GM23248 (cell line): ENCODE data around the gene ANKRD6. TPM values are rescaled to one million over a fixed set of nuclear protein-coding genes. Genes with fewer than 3 reads are reported as not detected.

Experiments used
- DNase-seq: peaks from one replicate; pipeline ENCODE4 v3.0.0-alpha.2; 2015
- H2AFZ ChIP-seq: fragments of 200-600 bp; sonication (generic); 2 replicates; pipeline ENCODE4 v1.6.1; 2016; ENCODE audit warnings: antibody characterized with exemption
- H3F3A ChIP-seq: fragments of 200-600 bp; sonication (generic); 2 replicates; pipeline ENCODE4 v1.6.1; 2016; ENCODE audit warnings: mild to moderate bottlenecking, antibody characterized with exemption, mixed run types; ENCODE audit not compliant: insufficient read depth
- H3K27ac ChIP-seq: fragments of 200-600 bp; sonication (generic); 2 replicates; pipeline ENCODE4 v1.5.1; 2016; ENCODE audit warnings: mild to moderate bottlenecking
- H3K27me3 ChIP-seq: fragments of 200-600 bp; sonication (generic); replicated peaks from 2 replicates; pipeline ENCODE4 v1.6.1; 2016; ENCODE audit warnings: mild to moderate bottlenecking; ENCODE audit not compliant: insufficient read depth
- H3K36me3 ChIP-seq: fragments of 200-600 bp; sonication (generic); 2 replicates; pipeline ENCODE4 v1.6.1; 2016; ENCODE audit warnings: low read depth, mild to moderate bottlenecking
- H3K4me1 ChIP-seq: fragments of 200-600 bp; sonication (generic); 2 replicates; pipeline ENCODE4 v1.6.1; 2016; ENCODE audit warnings: mild to moderate bottlenecking; ENCODE audit not compliant: insufficient read depth
- H3K4me2 ChIP-seq: fragments of 200-600 bp; sonication (generic); one replicate; pipeline ENCODE4 v1.6.1; 2016; ENCODE audit warnings: mild to moderate bottlenecking; ENCODE audit not compliant: unreplicated experiment
- H3K4me3 ChIP-seq: fragments of 200-600 bp; sonication (generic); 2 replicates; pipeline ENCODE4 v1.5.1; 2016; ENCODE audit warnings: mild to moderate bottlenecking
- H3K79me2 ChIP-seq: fragments of 200-600 bp; sonication (generic); 2 replicates; pipeline ENCODE4 v1.6.1; 2016; ENCODE audit warnings: mild to moderate bottlenecking; ENCODE audit not compliant: insufficient read depth
- H3K9ac ChIP-seq: fragments of 200-600 bp; sonication (generic); 2 replicates; pipeline ENCODE4 v1.6.1; 2016; ENCODE audit warnings: mild to moderate bottlenecking
- H3K9me2 ChIP-seq: fragments of 200-600 bp; sonication (generic); 2 replicates; pipeline ENCODE4 v1.6.1; 2016; ENCODE audit warnings: mixed run types, mild to moderate bottlenecking, moderate library complexity; ENCODE audit not compliant: insufficient read depth
- H3K9me3 ChIP-seq: fragments of 200-600 bp; sonication (generic); one replicate; pipeline ENCODE4 v1.6.1; 2017; ENCODE audit warnings: low read depth
- H4K20me1 ChIP-seq: fragments of 200-600 bp; sonication (generic); 2 replicates; pipeline ENCODE4 v1.6.0; 2016; ENCODE audit not compliant: insufficient read depth
- EZH2 ChIP-seq: fragments of 200-600 bp; sonication (generic); IDR thresholded peaks from 2 replicates; pipeline ENCODE4 v1.6.1; 2018; ENCODE audit warnings: antibody characterized with exemption, mild to moderate bottlenecking; ENCODE audit not compliant: insufficient read depth, poor library complexity, severe bottlenecking
- EZH2phosphoT487 ChIP-seq: fragments of 200-600 bp; sonication (generic); IDR thresholded peaks from 2 replicates; pipeline ENCODE4 v1.6.1; 2018; ENCODE audit warnings: antibody characterized with exemption, moderate library complexity, mild to moderate bottlenecking, low read depth; ENCODE audit not compliant: insufficient read depth
- WGBS, 2 experiments: methylation state at CpG; one replicate each; pipeline ENCODE4 v1.1.6; 2015 to 2017; ENCODE audit warnings: low lambda C conversion rate in 2 of 2, low coverage in 1 of 2; ENCODE audit errors: missing lambda C conversion rate in 2 of 2; 5-methylcytosine and 5-hydroxymethylcytosine counted together
- in situ Hi-C: fragments of 300-500 bp; cut with MboI; formaldehyde crosslinking; loops from 2 replicates; pipeline ENCODE4 v1.15.0; 2020
- polyA plus RNA-seq: library from polyadenylated mRNA; unstranded; fragments of >200 nt; fragmentation: Nextera tagmentation; extraction: Ambion mirVana; gene quantifications from 2 replicates; pipeline ENCODE4 v1.2.1, GENCODE V29; 2016
- total RNA-seq: library from RNA; depleted of rRNA; stranded (reverse); fragments of >200 nt; shearing (Covaris generic); gene quantifications from 2 replicates; pipeline ENCODE4 v1.2.3, GENCODE V29; 2014

Gene ANKRD6
- total and polyA plus RNA-seq, 2 experiments from 2014 or later = 0.54 to 12.4 TPM

DNA sequence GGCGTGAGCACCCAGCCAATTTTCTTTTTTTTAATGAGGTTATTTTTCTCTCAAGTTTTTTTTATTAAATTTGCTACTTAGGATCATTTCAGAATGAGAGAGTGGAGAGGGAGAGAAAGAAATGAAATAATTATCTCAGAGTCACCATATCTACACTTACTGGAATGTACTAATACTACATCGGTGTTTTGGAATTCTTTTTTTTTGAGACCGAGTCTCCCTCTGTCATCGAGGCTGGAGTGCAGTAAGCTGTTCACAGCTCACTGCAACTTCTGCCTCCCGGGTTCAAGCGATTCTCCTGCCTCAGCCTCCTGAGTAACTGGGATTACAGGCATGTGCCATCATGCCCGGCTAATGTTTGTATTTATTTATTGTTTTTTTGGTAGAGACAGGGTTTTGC lies 27.8 kb downstream of the ANKRD6 start:
- in situ Hi-C loops = no loop called here
- no peak for DNase-seq
- Histone ChIP-seq H3K9ac (no peak overlapping the region), H3K27me3 (no peaks in the 10 kb centered on the region), H3F3A (no peaks in the 10 kb centered on the region), H2AFZ (no peak overlapping the region), H3K4me3 (no peak overlapping the region), H3K9me2 (no peaks in the 10 kb centered on the region), H3K9me3 (no peaks in the 10 kb centered on the region), H3K4me2 (no peak overlapping the region), H4K20me1 (no peaks in the 10 kb centered on the region), H3K79me2 (no peaks in the 10 kb centered on the region), H3K27ac (no peak overlapping the region), H3K36me3 (no peaks in the 10 kb centered on the region), H3K4me1 (no peaks in the 10 kb centered on the region)
- WGBS, 2 experiments = 51 to 57% methylated on average over 7 of the region's 7 CpGs
- TF ChIP-seq EZH2 = no peak

DNA sequence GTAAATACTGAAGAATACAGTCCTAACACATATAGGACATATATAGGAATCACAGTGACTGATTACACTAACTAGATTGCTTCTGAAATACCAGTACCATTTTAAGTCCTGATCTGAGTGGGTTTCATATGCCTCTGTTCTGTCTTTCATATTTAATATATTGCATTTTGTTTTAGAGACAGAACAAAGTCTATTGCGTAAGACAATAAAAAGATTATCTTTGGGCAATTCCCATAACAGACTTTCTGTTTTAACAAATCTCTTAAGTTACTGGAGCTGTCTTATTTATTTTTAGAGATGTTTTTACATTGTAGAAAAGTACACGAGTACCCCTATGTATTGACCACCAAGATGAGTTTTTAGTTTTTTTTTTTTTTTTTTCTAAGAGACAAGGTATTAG lies 29.6 kb downstream of the ANKRD6 start:
- no peaks in the 10 kb centered on the region for H3K36me3 ChIP-seq
- no peaks in the 10 kb centered on the region for H3K9me2 ChIP-seq
- TF ChIP-seq EZH2 (no peak), EZH2phosphoT487 (no peak)
- H2AFZ ChIP-seq = no peak overlapping the region
- in situ Hi-C loops = no loop called here
- no peaks in the 10 kb centered on the region for H3K27me3 ChIP-seq
- H3F3A ChIP-seq = no peaks in the 10 kb centered on the region
- H3K9ac ChIP-seq = no peak overlapping the region
- DNase-seq = no peak
- no peaks in the 10 kb centered on the region for H4K20me1 ChIP-seq
- no peaks in the 10 kb centered on the region for H3K4me1 ChIP-seq
- H3K79me2 ChIP-seq = no peaks in the 10 kb centered on the region
- H3K4me2 ChIP-seq = no peak overlapping the region
- 59 to 65% methylated on average over 2 of the region's 2 CpGs for WGBS, 2 experiments
- H3K27ac ChIP-seq = no peak overlapping the region
- no peaks in the 10 kb centered on the region for H3K9me3 ChIP-seq
- no peak overlapping the region for H3K4me3 ChIP-seq

DNA sequence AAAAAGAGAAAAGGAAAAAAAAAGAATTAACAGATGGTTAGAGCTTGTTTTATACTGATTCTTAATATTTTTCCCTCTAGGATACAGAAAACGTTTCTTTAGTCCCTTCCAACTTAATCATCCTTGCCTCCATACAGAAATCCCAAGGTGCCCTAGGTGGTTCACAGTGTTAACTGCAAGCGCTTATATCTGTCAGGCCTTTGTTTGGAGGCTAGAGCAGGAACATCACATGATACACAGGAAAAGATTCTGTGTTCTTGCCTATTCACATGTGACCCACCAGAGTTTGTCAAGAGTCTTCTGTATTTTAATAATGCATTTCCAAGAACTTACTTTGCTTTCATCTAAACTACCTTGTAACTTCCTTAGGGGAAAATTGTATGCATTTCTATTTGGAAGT lies 31.3 kb downstream of the ANKRD6 start:
- Histone ChIP-seq H3K27me3 (no peaks in the 10 kb centered on the region), H2AFZ (no peak overlapping the region), H3K4me2 (no peak overlapping the region), H3K9ac (no peak overlapping the region), H3K9me2 (no peaks in the 10 kb centered on the region), H4K20me1 (no peaks in the 10 kb centered on the region), H3K36me3 (no peaks in the 10 kb centered on the region), H3K79me2 (no peaks in the 10 kb centered on the region), H3K4me1 (no peaks in the 10 kb centered on the region), H3F3A (no peaks in the 10 kb centered on the region), H3K9me3 (no peaks in the 10 kb centered on the region), H3K27ac (no peak overlapping the region), H3K4me3 (no peak overlapping the region)
- 54% methylated on average over 2 of the region's 2 CpGs for WGBS, 2 experiments
- DNase-seq = no peak
- in situ Hi-C loops = no loop called here
- no peak for TF ChIP-seq EZH2
- TF ChIP-seq EZH2phosphoT487 = no peak

DNA sequence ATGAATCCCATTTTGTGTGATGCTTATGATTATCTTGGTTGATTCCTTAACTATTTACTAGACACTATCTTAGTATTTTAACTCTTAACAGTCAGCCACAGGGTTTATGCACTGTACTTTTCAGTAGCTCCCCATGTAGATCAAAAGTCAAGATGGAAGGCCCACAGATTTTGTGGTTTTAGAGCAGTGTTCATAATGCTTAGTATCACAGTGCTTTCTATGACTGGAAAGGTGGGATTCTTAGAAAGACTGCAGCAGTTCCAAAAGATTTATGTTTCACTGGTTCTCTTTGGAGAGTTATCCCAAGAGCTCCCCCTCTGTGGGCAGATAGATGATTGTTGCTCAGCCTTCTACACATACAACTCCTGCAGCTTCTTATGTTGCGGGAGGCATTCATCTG lies 34.5 kb downstream of the ANKRD6 start:
- Histone ChIP-seq H3K4me1 (no peaks in the 10 kb centered on the region), H2AFZ (no peak overlapping the region), H3K9ac (no peak overlapping the region), H3K4me3 (no peak overlapping the region), H3F3A (no peaks in the 10 kb centered on the region), H3K4me2 (no peak overlapping the region), H3K27ac (no peak overlapping the region), H4K20me1 (no peaks in the 10 kb centered on the region), H3K36me3 (no peaks in the 10 kb centered on the region), H3K27me3 (no peaks in the 10 kb centered on the region), H3K9me3 (no peaks in the 10 kb centered on the region), H3K79me2 (no peaks in the 10 kb centered on the region), H3K9me2 (no peaks in the 10 kb centered on the region)
- in situ Hi-C loops = no loop called here
- TF ChIP-seq EZH2phosphoT487 = no peak
- TF ChIP-seq EZH2 = no peak
- 90 to 94% methylated on average over 1 of the region's 1 CpG for WGBS, 2 experiments
- DNase-seq = no peak

DNA sequence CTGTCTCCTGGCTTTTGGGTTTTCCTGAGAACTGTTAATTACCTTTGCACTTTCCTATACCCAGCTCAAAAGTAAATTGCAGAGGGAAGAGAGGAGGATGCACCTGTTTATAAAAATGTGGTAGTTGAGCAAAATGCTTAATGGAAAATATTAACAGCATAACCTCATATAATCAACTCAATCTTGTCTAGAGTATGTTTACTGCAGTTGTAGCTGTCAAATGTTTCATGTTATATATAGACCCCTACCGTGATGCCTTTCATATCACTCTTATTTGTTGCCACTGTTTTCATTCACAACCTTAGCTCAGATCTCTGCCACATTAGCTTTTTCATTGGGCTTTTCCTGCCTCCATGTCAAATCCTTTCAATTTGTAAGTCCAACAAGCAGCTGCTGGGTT lies 36.0 kb downstream of the ANKRD6 start:
- TF ChIP-seq EZH2 (no peak), EZH2phosphoT487 (no peak)
- no peak overlapping the region for H3K4me2 ChIP-seq
- no peaks in the 10 kb centered on the region for H3K4me1 ChIP-seq
- no peaks in the 10 kb centered on the region for H3K79me2 ChIP-seq
- 42 to 67% methylated on average over 1 of the region's 1 CpG for WGBS, 2 experiments
- no peaks in the 10 kb centered on the region for H3K27me3 ChIP-seq
- no peaks in the 10 kb centered on the region for H4K20me1 ChIP-seq
- in situ Hi-C loops = no loop called here
- no peaks in the 10 kb centered on the region for H3K9me2 ChIP-seq
- H3K27ac ChIP-seq = no peak overlapping the region
- no peaks in the 10 kb centered on the region for H3K36me3 ChIP-seq
- H3K4me3 ChIP-seq = no peak overlapping the region
- no peaks in the 10 kb centered on the region for H3F3A ChIP-seq
- no peak for DNase-seq
- no peak overlapping the region for H2AFZ ChIP-seq
- no peak overlapping the region for H3K9ac ChIP-seq
- no peaks in the 10 kb centered on the region for H3K9me3 ChIP-seq
